Neuron (in vitro differentiated cells): ENCODE results near the gene RTN1.
A peak's percentile ranks its signal among the peaks of the same experiment; 100 is the strongest.
"Not testable (repeated sequence)": the region's sequence is repeated elsewhere in the genome, so short reads cannot be mapped to it uniquely, and the experiment has no call there.

Experiments
- H2AFZ ChIP-seq: one replicate; pipeline ENCODE4 v1.6.1; 2013; ENCODE audit warnings: low read depth, mild to moderate bottlenecking, inconsistent platforms, low read length, moderate library complexity
- H3K27me3 ChIP-seq: one replicate; pipeline ENCODE4 v1.6.1; 2013; ENCODE audit warnings: low read length; ENCODE audit not compliant: insufficient read depth
- H3K36me3 ChIP-seq: one replicate; pipeline ENCODE4 v1.6.1; 2013; ENCODE audit warnings: low read length; ENCODE audit not compliant: insufficient read depth
- H3K4me1 ChIP-seq: one replicate; pipeline ENCODE4 v1.6.1; 2013; ENCODE audit warnings: low read length; ENCODE audit not compliant: insufficient read depth
- H3K4me3 ChIP-seq: 2 replicates; pipeline ENCODE4 v1.5.1; 2013; ENCODE audit warnings: mild to moderate bottlenecking, low read length, moderate library complexity
- H3K9me3 ChIP-seq: one replicate; pipeline ENCODE4 v1.6.1; 2013; ENCODE audit warnings: low read length

The RTN1 gene

DNA sequence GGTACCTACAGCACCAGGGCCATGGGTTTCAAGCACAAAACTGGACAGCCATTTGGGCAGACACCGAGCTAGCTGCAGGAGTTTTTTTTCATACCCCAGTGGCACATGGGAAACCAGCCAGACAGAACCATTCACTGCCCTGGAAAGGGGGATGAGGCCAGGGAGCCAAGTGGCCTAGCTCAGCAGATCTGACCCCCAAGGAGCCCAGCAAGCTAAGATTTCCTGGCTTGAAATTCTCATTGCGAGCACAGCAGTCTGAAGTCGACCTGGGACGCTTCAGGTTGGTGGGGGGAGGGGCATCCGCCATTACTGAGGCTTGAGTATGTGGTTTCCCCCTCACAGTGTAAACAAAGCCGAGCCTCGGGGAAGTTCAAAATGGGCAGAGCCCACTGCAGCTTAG is 212.8 kb downstream of the RTN1 start:
- no peaks in the 10 kb centered on the region for H3K36me3 ChIP-seq
- H3K9me3 ChIP-seq = no peaks in the 10 kb centered on the region
- no peaks in the 10 kb centered on the region for H3K4me1 ChIP-seq
- H2AFZ ChIP-seq = no peak overlapping the region
- H3K27me3 ChIP-seq = no peaks in the 10 kb centered on the region
- H3K4me3 ChIP-seq = no peak overlapping the region

DNA sequence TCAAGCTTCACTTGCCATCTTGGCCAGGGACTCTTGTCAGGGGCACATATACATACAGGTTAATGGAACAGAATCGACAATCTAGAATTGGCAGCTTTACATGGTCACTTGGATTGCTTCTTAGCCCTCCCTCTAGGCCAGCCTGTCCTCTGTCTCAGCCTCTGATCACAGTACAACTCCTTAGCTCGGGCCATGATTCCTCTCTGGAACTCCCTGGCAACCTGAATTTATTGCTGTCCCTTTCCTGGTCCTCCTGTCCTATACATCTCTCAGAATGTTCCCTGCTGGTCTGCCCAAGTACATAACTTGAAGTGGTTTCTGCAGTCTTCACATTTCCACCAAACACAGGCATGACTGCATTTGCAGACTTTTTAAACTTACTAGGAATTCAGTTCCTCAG is 214.1 kb downstream of the RTN1 start:
- Histone ChIP-seq H3K9me3 (no peaks in the 10 kb centered on the region), H3K4me3 (no peak overlapping the region), H3K4me1 (no peaks in the 10 kb centered on the region), H3K27me3 (no peaks in the 10 kb centered on the region), H3K36me3 (no peaks in the 10 kb centered on the region), H2AFZ (no peak overlapping the region)

DNA sequence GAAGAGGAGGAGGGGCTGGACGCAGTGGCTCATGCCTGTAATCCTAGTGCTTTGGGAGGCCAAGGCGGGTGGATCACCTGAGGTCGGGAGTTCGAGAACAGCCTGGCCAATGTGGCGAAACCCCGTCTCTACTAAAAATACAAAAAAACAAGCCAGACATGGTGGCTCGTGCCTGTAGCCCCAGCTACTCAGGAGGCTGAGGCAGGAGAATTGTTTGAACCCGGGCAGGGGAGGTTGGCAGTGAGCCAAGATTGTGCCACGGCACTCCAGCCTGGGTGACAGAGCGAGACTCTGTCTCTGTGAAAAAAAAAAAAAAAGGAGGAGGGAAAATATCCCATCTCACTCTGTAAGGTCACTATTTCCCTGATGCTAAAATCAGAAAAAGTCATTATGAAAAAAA is 216.4 kb downstream of the RTN1 start:
- not testable (repeated sequence) for H3K4me3 ChIP-seq, H3K36me3 ChIP-seq, H2AFZ ChIP-seq, H3K9me3 ChIP-seq, H3K4me1 ChIP-seq, H3K27me3 ChIP-seq

DNA sequence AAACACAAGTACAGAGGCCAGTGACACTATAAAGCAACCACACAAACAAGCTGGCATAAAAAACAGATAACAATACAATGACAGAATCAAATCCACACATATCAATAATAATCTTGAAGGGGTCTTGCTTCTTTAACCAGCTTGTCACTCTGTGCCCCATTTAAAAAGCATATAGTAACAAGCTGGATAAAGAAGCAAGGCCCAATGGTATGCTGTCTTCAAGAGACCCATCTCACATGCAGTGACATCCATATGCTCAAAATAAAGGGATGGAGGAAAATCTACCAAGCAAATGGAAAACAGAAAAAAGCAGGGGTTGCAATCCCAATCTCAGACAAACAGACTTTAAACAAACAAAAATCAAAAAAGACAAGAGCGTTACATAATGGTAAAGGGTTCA is 223.7 kb downstream of the RTN1 start:
- H3K27me3 ChIP-seq = not testable (repeated sequence)

DNA sequence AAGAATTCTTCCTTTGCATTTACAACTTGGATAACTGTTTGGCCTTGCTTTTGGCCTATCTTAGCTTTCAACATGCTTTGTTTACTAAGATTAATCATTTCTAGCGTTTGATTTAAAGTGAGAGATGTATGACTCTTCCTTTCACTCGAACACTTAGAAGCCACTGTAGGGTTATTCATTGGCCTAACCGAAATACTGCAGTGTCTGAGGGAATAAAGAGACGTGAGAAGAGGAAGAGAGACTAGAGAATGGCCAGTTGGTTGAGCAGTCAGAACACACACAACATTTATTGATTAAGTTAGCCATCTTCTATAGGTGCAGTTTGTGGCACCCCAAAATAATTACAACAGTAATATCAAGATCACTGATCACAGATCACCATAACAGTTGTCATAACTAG is 231.7 kb downstream of the RTN1 start:
- Histone ChIP-seq H3K27me3 (no peaks in the 10 kb centered on the region), H3K9me3 (no peaks in the 10 kb centered on the region), H3K36me3 (no peaks in the 10 kb centered on the region), H2AFZ (no peak overlapping the region), H3K4me1 (no peaks in the 10 kb centered on the region), H3K4me3 (no peak overlapping the region)

More for the DNA sequence above, 223.7 kb downstream of the RTN1 start:
- H3K4me3 ChIP-seq, H3K9me3 ChIP-seq, H3K36me3 ChIP-seq, H2AFZ ChIP-seq, H3K4me1 ChIP-seq: not testable (repeated sequence)

DNA sequence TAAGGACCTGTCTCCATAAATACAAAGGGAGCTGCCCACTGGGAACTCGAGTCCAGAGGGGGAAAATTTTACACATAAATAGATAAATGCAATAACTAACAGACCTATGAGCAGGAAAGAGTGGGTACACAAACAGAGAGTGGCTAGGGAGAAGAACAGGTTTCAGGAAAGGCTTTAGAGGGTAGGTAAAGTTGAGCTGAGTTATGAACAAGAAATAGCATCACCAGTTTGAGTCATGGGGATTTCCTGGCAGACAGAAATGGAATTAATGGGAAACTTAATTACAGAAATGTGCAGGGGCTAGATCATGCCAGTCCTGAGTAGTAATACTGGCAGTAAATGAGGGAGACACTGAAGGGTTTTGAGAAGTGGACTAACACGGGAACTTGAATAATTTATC is 236.0 kb downstream of the RTN1 start:
- Histone ChIP-seq H3K4me1 (no peaks in the 10 kb centered on the region), H3K4me3 (no peak overlapping the region), H3K36me3 (no peaks in the 10 kb centered on the region), H3K27me3 (peaks cover 25% of the 10 kb centered on the region), H3K9me3 (peaks cover 3% of the 10 kb centered on the region), H2AFZ (no peak overlapping the region)

DNA sequence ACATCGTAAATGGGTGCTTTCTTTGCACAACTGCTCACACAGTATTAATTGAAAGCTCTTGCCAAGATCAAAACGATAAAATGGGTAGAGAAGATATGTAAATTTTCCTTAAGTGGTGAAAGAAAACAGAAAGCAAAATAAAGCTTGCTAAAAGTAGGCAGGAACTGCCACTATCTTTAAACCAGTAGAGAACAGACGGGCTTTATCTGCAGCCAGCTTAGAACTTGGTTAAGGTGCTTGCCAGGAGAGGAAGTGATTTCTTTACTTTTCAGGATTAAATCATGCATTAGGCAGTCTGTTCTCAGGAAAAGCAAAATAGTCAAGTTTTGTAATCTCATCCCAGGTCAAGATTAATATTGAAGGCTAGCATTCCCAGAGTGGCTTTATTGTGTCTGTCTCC is 237.1 kb downstream of the RTN1 start:
- Histone ChIP-seq H3K27me3 (peaks cover 34% of the 10 kb centered on the region), H3K36me3 (no peaks in the 10 kb centered on the region), H3K4me3 (no peak overlapping the region), H3K9me3 (peaks cover 3% of the 10 kb centered on the region), H3K4me1 (no peaks in the 10 kb centered on the region), H2AFZ (no peak overlapping the region)

DNA sequence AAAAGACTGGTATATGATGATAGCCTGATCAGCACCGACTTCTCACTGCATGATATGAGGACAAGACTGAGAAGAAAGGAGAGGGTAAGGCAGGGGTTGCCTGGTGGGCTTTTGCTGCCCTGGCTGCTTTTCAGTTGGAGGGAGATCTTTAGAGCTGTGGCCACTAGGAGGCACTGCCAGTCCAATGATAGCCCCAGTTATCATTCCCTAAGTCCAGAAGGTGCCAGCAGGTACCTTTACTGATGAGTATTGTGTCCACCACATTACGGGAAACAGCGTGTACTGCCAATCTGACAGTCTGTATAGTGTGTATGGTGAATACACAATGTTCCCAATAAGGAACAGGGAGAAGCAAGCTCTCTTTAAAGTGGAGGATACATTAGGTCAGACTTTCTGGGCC is 238.2 kb downstream of the RTN1 start:
- no peak overlapping the region for H2AFZ ChIP-seq
- no peaks in the 10 kb centered on the region for H3K36me3 ChIP-seq
- peaks cover 37% of the 10 kb centered on the region for H3K27me3 ChIP-seq
- no peaks in the 10 kb centered on the region for H3K4me1 ChIP-seq
- no peak overlapping the region for H3K4me3 ChIP-seq
- peaks cover 3% of the 10 kb centered on the region for H3K9me3 ChIP-seq

DNA sequence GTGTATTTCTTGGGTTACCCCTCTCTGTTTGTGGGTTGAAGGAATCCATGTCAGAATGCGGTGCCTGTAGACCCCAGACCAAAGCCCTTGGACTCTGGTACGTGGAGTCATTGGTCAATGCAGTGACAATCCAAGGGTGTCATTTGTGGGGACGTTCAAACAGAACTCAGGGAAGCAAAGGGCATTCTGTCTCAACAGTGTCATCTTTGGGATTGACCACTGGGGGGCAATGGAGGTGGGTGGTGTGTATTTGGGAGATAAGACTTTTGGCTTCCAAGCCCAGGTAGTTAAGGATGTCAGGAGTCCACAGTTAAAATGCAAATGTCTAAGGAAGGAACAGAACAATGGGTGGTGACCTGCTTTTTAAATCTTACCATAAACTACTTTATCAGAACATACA is 239.3 kb downstream of the RTN1 start:
- Histone ChIP-seq H3K4me1 (no peaks in the 10 kb centered on the region), H3K4me3 (no peak overlapping the region), H2AFZ (no peak overlapping the region), H3K27me3 (peaks cover 44% of the 10 kb centered on the region), H3K9me3 (peaks cover 3% of the 10 kb centered on the region), H3K36me3 (no peaks in the 10 kb centered on the region)

DNA sequence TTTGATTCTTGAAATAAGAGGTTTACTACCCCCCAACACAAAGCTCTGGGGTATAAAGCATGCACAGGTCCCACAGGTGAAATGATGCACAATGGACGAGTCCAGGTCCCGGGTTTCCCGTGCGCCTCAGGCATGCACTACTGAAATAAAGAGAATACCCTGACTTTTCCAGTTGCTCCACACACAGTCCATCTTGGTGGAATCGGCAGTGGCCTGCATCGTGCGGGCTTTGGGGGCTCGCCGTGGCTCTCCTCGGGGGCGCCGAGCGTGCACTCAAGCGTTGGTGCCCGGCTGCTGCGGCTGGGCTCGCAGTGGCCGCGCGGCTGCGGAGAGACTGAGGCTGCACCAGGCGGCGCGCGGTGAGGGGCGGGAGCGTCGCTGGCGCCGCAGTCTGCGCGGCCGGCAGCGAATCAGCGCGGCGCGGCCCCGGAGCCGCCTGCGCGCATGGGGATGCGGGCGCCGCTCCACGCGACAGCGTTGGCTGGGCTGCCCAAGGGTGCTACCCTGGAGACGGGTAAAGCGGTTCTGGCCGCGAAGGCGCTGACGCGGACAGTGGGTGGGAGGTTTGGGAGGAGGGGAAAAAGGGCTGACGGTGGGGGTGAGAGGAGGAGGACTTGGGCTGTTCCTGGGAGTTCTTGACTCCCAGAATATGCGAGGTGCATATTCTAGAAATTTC is 240.2 kb downstream of the RTN1 start:
- peaks cover 44% of the 10 kb centered on the region for H3K27me3 ChIP-seq
- H3K36me3 ChIP-seq = no peaks in the 10 kb centered on the region
- H2AFZ ChIP-seq = peak overlapping the region; percentile 82
- H3K4me3 ChIP-seq = peak overlapping the region; percentile 37
- no peaks in the 10 kb centered on the region for H3K4me1 ChIP-seq
- peaks cover 3% of the 10 kb centered on the region for H3K9me3 ChIP-seq

DNA sequence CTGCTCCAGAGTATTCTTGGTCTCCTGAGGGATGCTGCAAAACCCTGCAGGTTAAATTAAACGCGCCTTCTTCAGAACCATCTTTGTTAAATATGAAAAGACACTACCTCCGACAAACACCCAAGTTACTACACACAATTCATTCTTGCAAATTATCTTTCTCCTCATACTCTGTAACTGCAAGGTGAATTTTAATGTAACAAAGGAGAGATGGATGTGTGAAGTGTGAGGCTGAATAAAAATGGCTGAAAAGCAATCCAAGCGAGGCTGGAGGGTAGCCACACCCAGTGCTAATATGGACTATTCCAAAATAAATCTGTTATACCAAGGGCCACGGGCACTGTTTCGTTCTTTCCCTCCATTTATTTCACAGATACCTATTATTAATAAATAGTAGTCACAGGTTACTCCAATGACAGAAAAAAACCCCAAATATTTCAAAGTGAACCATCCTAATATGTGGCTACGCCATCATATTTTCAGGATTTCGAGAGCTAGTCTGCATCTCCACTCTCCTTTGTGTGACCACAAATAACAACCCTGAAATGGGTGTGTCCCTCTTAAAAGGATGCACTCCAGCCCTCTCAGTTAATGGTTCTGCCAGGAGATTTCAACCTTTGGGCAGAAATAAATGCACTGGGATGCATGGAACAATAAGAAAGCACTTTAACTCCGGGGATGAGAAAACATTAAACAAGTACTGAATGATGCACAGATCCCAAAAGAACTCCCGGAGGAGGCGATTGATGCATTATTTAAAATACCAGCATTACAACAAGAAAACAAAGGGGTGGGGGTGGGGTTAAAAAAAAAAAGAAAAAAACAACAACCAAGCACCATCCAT is 240.9 kb downstream of the RTN1 start:
- Histone ChIP-seq H3K4me3 (no peak overlapping the region), H3K4me1 (no peaks in the 10 kb centered on the region), H3K9me3 (peaks cover 3% of the 10 kb centered on the region), H3K36me3 (no peaks in the 10 kb centered on the region), H2AFZ (peak overlapping the region; percentile 82), H3K27me3 (peaks cover 44% of the 10 kb centered on the region)

DNA sequence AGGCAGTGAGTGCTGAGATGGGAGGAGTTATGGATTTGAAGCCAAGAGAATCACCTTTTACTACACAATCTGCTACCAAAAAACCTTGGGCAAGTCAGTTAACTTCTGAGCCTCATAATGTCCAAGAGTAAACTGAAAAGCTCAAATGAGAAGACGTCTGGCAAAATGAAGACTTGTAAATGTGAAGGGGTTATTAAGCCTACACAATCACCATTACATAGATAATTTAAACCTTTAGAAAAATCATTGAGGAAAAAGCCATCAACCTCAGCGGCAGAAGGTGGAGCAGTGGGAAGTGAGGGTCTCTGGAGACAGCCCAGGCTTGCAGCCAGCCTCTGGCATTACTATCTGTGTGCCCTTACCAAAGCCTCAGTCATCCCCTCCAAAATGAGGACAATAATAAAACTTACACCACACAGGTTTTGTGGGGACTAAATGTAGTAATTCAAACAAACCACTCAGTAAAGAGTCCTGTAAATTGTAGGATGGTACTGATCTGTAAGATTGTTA is 243.5 kb downstream of the RTN1 start:
- Histone ChIP-seq H3K27me3 (peaks cover 43% of the 10 kb centered on the region), H3K9me3 (peaks cover 3% of the 10 kb centered on the region), H3K4me3 (no peak overlapping the region), H2AFZ (no peak overlapping the region), H3K36me3 (no peaks in the 10 kb centered on the region), H3K4me1 (no peaks in the 10 kb centered on the region)

DNA sequence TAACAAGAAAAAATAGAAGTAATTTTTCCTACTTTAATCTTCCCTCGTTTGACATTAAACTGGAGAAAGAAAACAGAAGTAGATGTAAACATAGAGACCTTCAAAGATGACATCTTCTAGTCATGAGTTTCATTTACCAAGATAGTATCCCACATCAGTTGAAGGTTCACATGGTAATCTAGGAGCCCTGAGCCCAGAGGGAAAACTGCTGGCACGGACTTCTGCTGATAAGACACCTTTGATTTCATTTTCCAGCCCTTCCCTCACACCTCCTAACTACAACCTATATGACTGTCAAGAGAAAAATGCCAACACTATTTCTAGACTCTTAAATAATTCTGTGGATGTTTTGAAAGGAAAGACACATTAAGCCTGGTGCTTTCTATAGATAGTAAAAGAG is 247.9 kb downstream of the RTN1 start:
- no peaks in the 10 kb centered on the region for H3K9me3 ChIP-seq
- no peaks in the 10 kb centered on the region for H3K4me1 ChIP-seq
- peaks cover 9% of the 10 kb centered on the region for H3K27me3 ChIP-seq
- no peak overlapping the region for H3K4me3 ChIP-seq
- no peak overlapping the region for H2AFZ ChIP-seq
- H3K36me3 ChIP-seq = no peaks in the 10 kb centered on the region
